HG02852 (cell line): ENCODE results near the gene BEX3.
A peak's percentile ranks its signal among the peaks of the same experiment; 100 is the strongest.
"Not testable (repeated sequence)": the region's sequence is repeated elsewhere in the genome, so short reads cannot be mapped to it uniquely, and the experiment has no call there.

Source experiments
- ATAC-seq: cut with Tn5 transposase; IDR thresholded peaks from one replicate; pipeline ENCODE4 v1.9.1; 2021; ENCODE audit warnings: mild to moderate bottlenecking, moderate library complexity; ENCODE audit not compliant: unreplicated experiment

Gene BEX3

GRCh38 chrX:103378990-103379389 is 2.7 kb downstream of the BEX3 start:
- ATAC-seq = no peak

- ATAC-seq = no peak
Measured at GRCh38 chrX:103382877-103383276, 6.5 kb downstream of the BEX3 start.

- no peak for ATAC-seq
Measured at GRCh38 chrX:103384672-103385071, 8.3 kb downstream of the BEX3 start.

GRCh38 chrX:103385283-103385830 is 9.0 kb downstream of the BEX3 start:
- not testable (repeated sequence) for ATAC-seq

GRCh38 chrX:103386332-103386731 is 10.0 kb downstream of the BEX3 start:
- no peak for ATAC-seq

- ATAC-seq = no peak
Measured at GRCh38 chrX:103393487-103393886, 17.1 kb downstream of the BEX3 start.

GRCh38 chrX:103396186-103396585 is 19.8 kb downstream of the BEX3 start:
- ATAC-seq = no peak

- ATAC-seq = no peak
Measured at GRCh38 chrX:103396660-103397059, 20.3 kb downstream of the BEX3 start.

GRCh38 chrX:103397707-103398106 is 21.4 kb downstream of the BEX3 start:
- no peak for ATAC-seq

GRCh38 chrX:103398421-103398864 is 22.1 kb downstream of the BEX3 start:
- no peak for ATAC-seq

GRCh38 chrX:103399744-103400143 is 23.4 kb downstream of the BEX3 start:
- no peak for ATAC-seq

- no peak for ATAC-seq
Measured at GRCh38 chrX:103400931-103401330, 24.6 kb downstream of the BEX3 start.

- peak; percentile 97 for ATAC-seq
Measured at GRCh38 chrX:103404231-103405008, 28.1 kb downstream of the BEX3 start.

GRCh38 chrX:103405009-103405333 is 28.6 kb downstream of the BEX3 start:
- ATAC-seq = peak; percentile 36

- ATAC-seq = no peak
Measured at GRCh38 chrX:103406256-103406655, 29.9 kb downstream of the BEX3 start.

GRCh38 chrX:103407776-103408175 is 31.4 kb downstream of the BEX3 start:
- no peak for ATAC-seq

- ATAC-seq = not testable (repeated sequence)
Measured at GRCh38 chrX:103411721-103412120, 35.4 kb downstream of the BEX3 start.

- ATAC-seq = no peak
Measured at GRCh38 chrX:103413705-103414387, 37.5 kb downstream of the BEX3 start.

GRCh38 chrX:103414561-103414960 is 38.2 kb downstream of the BEX3 start:
- ATAC-seq = no peak

GRCh38 chrX:103415068-103415467 is 38.7 kb downstream of the BEX3 start:
- ATAC-seq = no peak

- ATAC-seq = no peak
Measured at GRCh38 chrX:103415528-103415927, 39.2 kb downstream of the BEX3 start.

- no peak for ATAC-seq
Measured at GRCh38 chrX:103417370-103417769, 41.0 kb downstream of the BEX3 start.
